T-helper 1 cell (primary cell): ENCODE results near the gene LCORL.

ENCODE experiments used
- DNase-seq, 5 donors: peaks; one replicate each; pipeline ENCODE4 v3.0.0-alpha.2; 2012 to 2020

Gene LCORL

DNA sequence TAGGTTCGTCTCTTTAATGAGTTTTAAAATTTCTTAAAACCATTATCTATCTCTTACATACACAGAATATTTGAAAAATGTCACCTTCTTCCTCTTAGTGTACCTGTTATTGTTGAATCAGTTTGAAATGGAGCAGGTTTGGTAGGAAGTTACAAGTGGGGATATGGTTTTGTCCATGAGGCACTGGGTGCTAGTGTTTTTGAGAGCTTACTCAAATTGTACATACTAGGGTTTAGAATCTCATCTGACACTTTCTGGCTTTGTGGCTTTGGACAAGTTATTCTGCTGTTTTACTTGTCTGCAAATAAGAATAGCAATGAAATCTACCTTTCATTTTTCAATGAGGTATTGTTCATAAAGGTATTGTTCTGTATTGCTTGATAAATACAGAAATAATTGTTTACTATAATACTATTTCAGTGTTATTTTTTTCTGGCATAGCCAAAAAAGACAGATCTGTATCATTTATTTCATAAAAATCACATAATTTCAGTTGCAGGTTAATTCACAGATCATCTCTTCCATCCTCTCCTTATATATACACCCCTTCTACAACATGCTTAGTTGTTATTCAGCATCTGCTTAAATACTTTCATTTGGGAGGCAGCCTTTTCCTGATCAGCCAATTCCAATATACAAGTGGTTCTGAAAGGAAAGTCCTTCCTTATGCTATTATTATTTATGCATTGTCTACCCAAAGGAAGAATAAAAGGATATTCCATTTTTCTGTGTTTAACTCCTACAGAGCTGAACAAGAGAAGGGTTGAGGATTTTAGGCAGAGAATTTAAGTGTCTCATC is 197.5 kb downstream of the LCORL start:
- no peak for DNase-seq

DNA sequence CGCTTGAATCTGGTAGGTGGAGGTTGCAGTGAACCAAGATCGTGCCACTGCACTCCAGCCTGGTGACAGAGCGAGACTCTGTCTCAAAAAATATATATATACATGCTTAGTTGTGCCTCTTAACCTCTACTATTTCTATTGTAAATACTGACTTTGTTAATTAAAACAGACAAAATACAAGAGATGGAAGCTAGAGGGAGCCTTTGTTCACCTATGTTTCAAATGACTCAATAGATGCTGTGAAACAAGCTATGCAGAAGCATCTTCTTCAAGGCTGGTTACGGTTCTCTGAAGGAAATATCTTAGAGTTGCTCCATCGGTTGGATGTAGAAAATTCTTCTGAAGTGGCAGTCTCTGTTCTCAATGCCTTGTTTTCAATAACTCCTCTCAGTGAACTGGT is 204.5 kb downstream of the LCORL start:
- peak in 1 of 5 donors; percentile 42 for DNase-seq

DNA sequence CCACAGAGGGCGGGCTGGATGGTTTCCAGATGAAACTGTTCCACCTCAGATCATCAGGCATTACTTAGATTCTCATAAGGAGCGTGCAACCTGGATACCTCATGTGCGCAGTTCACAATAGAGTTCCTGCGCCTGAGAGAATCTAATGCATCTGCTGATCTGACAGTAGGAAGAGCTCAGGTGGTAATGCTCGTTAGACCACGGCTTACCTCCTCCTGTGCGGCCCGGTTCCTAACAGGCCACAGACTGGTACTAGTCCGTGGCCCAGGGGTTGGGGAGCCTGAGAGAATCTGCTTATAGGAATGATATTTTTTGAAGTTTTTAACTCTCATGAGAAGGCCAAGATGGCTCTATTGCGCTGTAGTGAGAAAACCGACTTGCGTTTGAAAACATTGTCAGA is 205.4 kb downstream of the LCORL start:
- no peak for DNase-seq

DNA sequence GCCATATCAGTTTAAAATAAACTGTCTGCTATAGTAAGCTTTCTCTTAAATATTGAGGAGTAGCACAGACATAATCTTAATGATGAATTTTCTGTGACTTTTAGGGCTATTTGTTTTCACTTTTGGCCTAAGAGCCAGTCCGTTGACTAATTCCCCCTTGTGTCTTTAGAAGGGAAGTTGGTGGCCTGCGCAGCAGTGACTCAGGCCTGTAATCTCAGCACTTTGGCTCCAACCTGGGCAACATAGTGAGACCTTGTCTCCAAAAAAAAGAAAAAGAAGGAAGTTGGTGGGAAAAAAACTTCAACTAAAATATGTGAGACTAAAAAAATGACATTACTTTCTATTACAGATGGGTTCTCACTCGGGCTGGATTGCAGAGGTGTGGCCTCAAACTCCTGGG is 207.4 kb downstream of the LCORL start:
- DNase-seq, result no peak

DNA sequence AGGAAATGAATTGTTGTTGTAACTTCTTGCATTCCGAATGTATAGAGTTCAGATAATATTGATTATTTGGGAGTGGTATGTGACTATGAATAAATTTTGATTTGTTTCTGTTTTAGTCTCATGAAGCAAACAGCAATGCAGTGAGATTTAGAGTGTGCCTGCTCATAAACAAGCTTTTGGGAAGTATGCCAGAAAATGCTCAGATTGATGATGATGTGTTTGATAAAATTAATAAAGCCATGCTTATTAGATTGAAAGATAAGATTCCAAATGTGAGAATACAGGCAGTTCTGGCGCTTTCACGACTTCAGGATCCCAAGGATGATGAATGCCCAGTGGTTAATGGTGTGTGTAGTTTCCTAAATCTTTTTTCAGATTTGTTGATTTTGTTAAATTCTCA is 208.8 kb downstream of the LCORL start:
- DNase-seq, result no peak

DNA sequence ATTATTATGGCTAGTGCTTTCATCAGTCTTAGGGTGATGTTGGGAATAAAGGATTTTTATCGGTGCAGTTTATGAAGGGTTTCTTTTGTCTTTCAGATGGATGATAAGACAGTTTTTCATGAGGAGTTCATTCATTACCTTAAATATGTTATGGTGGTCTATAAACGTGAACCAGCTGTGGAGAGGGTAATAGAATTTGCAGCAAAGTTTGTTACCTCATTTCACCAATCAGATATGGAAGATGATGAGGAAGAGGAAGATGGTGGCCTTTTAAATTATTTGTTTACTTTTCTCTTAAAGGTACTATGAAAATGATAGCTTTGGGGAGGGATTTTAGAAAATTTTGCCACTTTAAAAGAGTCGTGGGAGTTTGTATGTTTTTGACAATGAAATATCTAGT is 209.4 kb downstream of the LCORL start:
- no peak for DNase-seq

DNA sequence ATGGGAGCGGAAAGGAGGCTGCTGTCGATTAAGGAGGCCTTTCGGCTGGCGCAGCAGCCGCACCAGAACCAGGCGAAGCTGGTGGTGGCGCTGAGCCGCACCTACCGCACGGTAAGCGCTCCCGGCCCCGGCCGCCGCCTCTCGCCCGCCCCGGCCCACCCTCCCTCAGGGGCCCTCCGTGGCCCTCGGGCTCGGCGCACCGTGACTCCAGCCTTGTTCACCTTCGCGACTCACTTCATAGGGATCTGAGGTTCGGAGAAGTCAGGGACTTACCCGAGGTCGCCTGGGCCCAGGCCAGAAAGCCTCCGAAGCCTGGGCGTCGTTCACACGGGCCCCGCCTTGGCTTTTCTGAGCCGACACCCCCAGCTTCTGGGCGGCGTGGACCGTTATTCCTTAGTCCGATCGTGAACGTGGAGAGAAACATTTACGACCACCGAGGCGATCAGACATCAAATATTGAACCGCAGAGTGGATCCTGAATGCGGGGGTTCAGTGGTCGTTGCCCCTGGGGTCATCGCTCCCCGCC is 210.4 kb downstream of the LCORL start:
- peak in 2 of 5 donors; percentile 6 to 14 for DNase-seq

DNA sequence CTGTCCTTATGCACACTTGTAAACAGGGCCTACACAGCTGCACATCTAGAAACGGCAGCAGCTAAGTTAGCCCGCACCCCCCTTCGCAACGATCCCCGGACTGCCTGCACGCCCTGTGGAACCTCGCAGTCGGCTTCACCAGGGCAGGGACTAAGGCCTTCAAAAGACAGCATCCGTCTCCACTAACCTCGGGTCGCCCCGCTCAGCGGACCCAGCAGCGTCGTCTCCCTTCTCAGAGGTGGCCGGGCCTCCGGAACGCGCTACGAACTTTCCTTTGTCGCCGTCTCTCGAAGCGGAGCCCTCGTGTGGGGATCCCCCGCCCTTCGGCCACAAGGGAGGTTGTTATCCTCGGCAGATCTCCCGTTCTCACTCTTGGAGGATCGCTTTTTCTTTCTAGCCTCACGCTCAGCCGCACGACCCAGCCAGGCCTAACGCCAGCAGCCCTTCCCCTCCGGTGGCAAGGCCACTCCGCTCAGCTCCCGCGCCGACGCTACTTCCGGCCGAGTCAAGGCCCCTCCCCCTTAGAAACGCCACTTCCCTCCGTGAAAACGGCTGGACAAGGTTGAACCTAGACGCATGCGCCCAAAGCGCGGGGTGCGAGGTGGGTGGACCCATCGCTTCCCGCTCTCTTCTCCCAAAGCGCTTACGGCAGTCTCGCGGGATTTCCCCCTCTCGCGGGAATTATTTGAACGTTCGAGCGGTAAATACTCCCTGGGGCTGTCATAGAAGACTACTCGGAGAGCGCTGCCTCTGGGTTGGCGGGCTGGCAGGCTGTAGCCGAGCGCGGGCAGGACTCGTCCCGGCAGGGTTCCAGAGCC is 211.1 kb downstream of the LCORL start, which contains the start of the genes DCAF16 and NCAPG:
Gene DCAF16 (minus strand): TSS at position 498 of the 818 bp plus-strand sequence. CDS start 6,616 bp downstream, outside the sequence.
Gene NCAPG (plus strand): TSS at position 720 of the 818 bp plus-strand sequence. CDS start 99 bp downstream, outside the sequence.
- DNase-seq, result peak; percentile 98 to 99 (median 98)

DNA sequence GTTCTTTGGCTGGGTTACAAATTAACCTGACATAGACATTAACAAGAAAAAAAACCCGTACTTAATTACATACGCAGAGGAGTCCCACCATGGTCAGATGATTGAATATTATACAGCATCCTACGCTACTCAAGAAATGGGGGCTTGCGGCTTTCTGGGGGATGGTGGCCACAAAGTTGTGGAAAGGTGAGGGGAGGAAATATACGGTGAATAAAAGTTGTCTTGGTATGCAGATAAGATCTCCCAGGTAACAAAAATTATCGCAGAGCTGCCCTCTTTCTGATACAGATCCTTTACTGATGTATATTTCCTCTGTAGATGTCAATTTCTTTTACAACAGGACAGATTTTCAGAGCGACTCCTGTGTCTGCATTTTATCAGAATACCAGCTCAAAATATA is 211.9 kb downstream of the LCORL start:
- no peak for DNase-seq

DNA sequence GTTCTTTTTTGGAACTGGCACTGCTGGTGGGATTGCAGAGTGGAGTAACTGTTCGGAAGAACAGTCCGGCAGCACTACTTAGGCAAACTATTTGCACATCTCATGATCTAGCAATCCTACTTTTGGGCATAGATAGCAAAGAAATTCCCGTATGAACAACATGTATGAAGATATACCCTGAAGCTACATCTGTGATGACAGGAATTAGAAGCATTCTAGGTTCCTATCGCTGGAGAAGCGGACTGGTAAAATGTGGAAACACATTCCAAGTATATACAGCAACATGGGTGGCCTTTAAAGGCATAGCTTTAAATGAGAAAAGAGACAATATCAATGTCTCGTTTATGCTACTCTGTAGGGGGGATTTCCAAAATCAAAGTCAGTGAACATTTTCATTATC is 214.1 kb downstream of the LCORL start:
- no peak for DNase-seq

DNA sequence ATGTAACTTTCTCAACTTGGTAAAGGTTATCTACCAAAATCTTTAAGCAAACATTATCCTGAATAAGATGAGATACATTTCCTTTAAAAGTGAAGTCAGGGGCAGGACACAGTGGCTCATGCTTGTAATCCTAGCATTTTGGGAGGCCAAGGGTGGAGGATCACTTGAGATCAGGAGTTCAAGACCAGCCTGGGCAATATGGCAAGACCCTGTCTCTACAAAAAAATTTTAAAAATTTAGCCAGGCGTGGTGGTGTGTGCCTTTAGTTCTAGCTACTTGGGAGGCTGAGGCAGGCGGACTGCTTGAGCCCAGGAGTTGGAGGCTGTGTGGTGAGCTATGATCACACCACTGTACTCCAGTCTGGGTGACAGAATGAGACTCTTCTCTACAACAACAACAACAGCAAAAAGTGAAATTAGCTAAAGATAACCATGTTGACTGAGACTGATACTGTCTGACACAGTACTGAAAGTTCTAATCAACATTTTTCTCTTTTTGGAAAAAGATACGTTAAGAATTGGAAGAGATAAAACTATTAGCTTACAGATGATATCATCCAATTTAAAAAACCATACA is 215.9 kb downstream of the LCORL start:
- DNase-seq, result no peak

DNA sequence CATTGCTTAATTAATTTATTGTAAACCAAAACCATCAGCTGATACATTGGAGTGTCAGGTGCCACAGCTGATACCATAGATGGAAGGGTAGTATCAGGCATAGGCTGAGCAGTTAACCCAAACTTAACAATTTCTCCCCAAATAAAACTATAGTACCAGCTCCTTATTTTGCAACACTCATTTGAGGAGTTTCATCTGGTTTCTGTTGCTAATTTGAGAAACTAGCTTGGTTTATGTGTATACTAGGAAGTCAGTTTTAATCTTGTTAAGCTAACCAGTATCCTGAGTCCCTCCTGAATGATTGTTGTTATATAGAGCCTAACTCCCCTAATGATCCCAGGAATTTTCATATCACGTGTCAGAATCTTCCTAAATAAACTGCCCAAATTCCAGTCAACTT is 223.7 kb downstream of the LCORL start:
- DNase-seq, result no peak

DNA sequence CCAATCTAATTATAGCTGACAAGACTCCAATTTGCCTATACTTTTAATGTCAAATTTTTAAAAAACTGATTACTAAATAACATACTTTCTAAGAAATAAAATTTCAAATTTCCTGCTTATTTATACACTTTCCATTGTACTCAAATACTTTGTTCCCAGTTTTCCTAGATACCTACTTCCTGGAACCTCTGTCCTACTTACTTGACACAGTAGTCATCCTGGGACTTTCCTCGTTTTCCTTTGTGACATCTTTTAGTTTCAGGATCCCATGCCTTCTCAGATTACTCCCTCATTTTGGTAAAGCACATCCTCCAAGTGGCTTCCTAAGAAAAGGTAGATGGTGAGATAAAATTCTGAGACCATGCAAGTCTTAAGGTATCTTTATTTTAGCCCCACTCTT is 226.8 kb downstream of the LCORL start:
- DNase-seq, result no peak
